IPS-18a (cell line): ENCODE results near the gene TAB2.
"Not testable (repeated sequence)": the region's sequence is repeated elsewhere in the genome, so short reads cannot be mapped to it uniquely, and the experiment has no call there.

ENCODE experiments used
- H3K27ac ChIP-seq: one replicate; pipeline ENCODE4 v1.5.1; 2013; ENCODE audit warnings: low read length
- H3K27me3 ChIP-seq: one replicate; pipeline ENCODE4 v1.6.1; 2013; ENCODE audit warnings: mild to moderate bottlenecking, low read length; ENCODE audit not compliant: control insufficient read depth, insufficient read depth
- H3K36me3 ChIP-seq: one replicate; pipeline ENCODE4 v1.6.1; 2013; ENCODE audit warnings: low read depth, low read length; ENCODE audit not compliant: control insufficient read depth
- H3K4me1 ChIP-seq: one replicate; pipeline ENCODE4 v1.6.1; 2013; ENCODE audit warnings: low read depth, low read length; ENCODE audit not compliant: control insufficient read depth
- H3K4me3 ChIP-seq: one replicate; pipeline ENCODE4 v1.5.1; 2013; ENCODE audit warnings: low read length
- H3K9ac ChIP-seq: one replicate; pipeline ENCODE4 v1.6.1; 2013; ENCODE audit warnings: mild to moderate bottlenecking, low read length, moderate library complexity
- H3K9me3 ChIP-seq: one replicate; pipeline ENCODE4 v1.6.1; 2013; ENCODE audit warnings: low read depth, low read length; ENCODE audit not compliant: control insufficient read depth

Gene TAB2

GRCh38 chr6:149438855-149439254 lies 121.3 kb downstream of the TAB2 start:
- H3K9ac ChIP-seq: no peak overlapping the region
- no peaks in the 10 kb centered on the region for H3K9me3 ChIP-seq
- H3K36me3 ChIP-seq: no peaks in the 10 kb centered on the region
- no peak overlapping the region for H3K27ac ChIP-seq
- H3K4me1 ChIP-seq: no peaks in the 10 kb centered on the region
- no peak overlapping the region for H3K4me3 ChIP-seq
- no peaks in the 10 kb centered on the region for H3K27me3 ChIP-seq

- H3K4me1 ChIP-seq: no peaks in the 10 kb centered on the region
- no peak overlapping the region for H3K27ac ChIP-seq
- H3K4me3 ChIP-seq: no peak overlapping the region
- H3K36me3 ChIP-seq: no peaks in the 10 kb centered on the region
- H3K27me3 ChIP-seq: no peaks in the 10 kb centered on the region
- no peaks in the 10 kb centered on the region for H3K9me3 ChIP-seq
- H3K9ac ChIP-seq: no peak overlapping the region
Observed at GRCh38 chr6:149439626-149440025, 122.1 kb downstream of the TAB2 start.

- no peaks in the 10 kb centered on the region for H3K4me1 ChIP-seq
- no peaks in the 10 kb centered on the region for H3K9me3 ChIP-seq
- H3K27ac ChIP-seq: no peak overlapping the region
- no peak overlapping the region for H3K9ac ChIP-seq
- no peaks in the 10 kb centered on the region for H3K36me3 ChIP-seq
- no peaks in the 10 kb centered on the region for H3K27me3 ChIP-seq
- no peak overlapping the region for H3K4me3 ChIP-seq
Observed at GRCh38 chr6:149440735-149441671, 123.5 kb downstream of the TAB2 start.

GRCh38 chr6:149441740-149442139 lies 124.2 kb downstream of the TAB2 start:
- Histone ChIP-seq H3K9me3 (no peaks in the 10 kb centered on the region), H3K4me3 (no peak overlapping the region), H3K27ac (no peak overlapping the region), H3K36me3 (no peaks in the 10 kb centered on the region), H3K27me3 (no peaks in the 10 kb centered on the region), H3K4me1 (no peaks in the 10 kb centered on the region), H3K9ac (no peak overlapping the region)

GRCh38 chr6:149443411-149444181 lies 126.1 kb downstream of the TAB2 start:
- Histone ChIP-seq H3K4me3 (no peak overlapping the region), H3K4me1 (no peaks in the 10 kb centered on the region), H3K36me3 (no peaks in the 10 kb centered on the region), H3K27ac (no peak overlapping the region), H3K9me3 (no peaks in the 10 kb centered on the region), H3K9ac (no peak overlapping the region), H3K27me3 (no peaks in the 10 kb centered on the region)

- not testable (repeated sequence) for H3K27ac ChIP-seq, H3K4me3 ChIP-seq, H3K9ac ChIP-seq, H3K4me1 ChIP-seq, H3K9me3 ChIP-seq, H3K27me3 ChIP-seq, H3K36me3 ChIP-seq
Observed at GRCh38 chr6:149444360-149445094, 127.0 kb downstream of the TAB2 start.

- H3K4me3 ChIP-seq: no peak overlapping the region
- no peaks in the 10 kb centered on the region for H3K4me1 ChIP-seq
- H3K27me3 ChIP-seq: peaks cover 8% of the 10 kb centered on the region
- H3K9ac ChIP-seq: no peak overlapping the region
- H3K27ac ChIP-seq: no peak overlapping the region
- no peaks in the 10 kb centered on the region for H3K9me3 ChIP-seq
- no peaks in the 10 kb centered on the region for H3K36me3 ChIP-seq
Observed at GRCh38 chr6:149445095-149445466, 127.6 kb downstream of the TAB2 start.

- no peaks in the 10 kb centered on the region for H3K9me3 ChIP-seq
- no peaks in the 10 kb centered on the region for H3K36me3 ChIP-seq
- H3K4me3 ChIP-seq: no peak overlapping the region
- no peak overlapping the region for H3K27ac ChIP-seq
- H3K4me1 ChIP-seq: no peaks in the 10 kb centered on the region
- H3K27me3 ChIP-seq: peaks cover 13% of the 10 kb centered on the region
- no peak overlapping the region for H3K9ac ChIP-seq
Observed at GRCh38 chr6:149445573-149445972, 128.1 kb downstream of the TAB2 start.

GRCh38 chr6:149446791-149447376 lies 129.4 kb downstream of the TAB2 start:
- Histone ChIP-seq H3K9ac (no peak overlapping the region), H3K4me3 (no peak overlapping the region), H3K4me1 (no peaks in the 10 kb centered on the region), H3K27me3 (peaks cover 26% of the 10 kb centered on the region), H3K36me3 (no peaks in the 10 kb centered on the region), H3K9me3 (no peaks in the 10 kb centered on the region), H3K27ac (no peak overlapping the region)

GRCh38 chr6:149448821-149449453 lies 131.4 kb downstream of the TAB2 start:
- no peaks in the 10 kb centered on the region for H3K4me1 ChIP-seq
- peaks cover 34% of the 10 kb centered on the region for H3K27me3 ChIP-seq
- no peaks in the 10 kb centered on the region for H3K36me3 ChIP-seq
- no peaks in the 10 kb centered on the region for H3K9me3 ChIP-seq
- H3K4me3 ChIP-seq: no peak overlapping the region
- H3K27ac ChIP-seq: no peak overlapping the region
- H3K9ac ChIP-seq: no peak overlapping the region
